ENCODE results near the gene ING5.

GRCh38 chr2:241772063-241772499 is 70.2 kb downstream of the ING5 start:
- TF ChIP-seq POLR2AphosphoS5 (IDR thresholded peaks at IDR 0.05; ENCODE audit: insufficient read depth in 1 of 2, low read depth in 1 of 2) (no peak), POLR2A (IDR thresholded peaks at IDR 0.05) (no peak)
- TF ChIP-seq, protein P1, sequence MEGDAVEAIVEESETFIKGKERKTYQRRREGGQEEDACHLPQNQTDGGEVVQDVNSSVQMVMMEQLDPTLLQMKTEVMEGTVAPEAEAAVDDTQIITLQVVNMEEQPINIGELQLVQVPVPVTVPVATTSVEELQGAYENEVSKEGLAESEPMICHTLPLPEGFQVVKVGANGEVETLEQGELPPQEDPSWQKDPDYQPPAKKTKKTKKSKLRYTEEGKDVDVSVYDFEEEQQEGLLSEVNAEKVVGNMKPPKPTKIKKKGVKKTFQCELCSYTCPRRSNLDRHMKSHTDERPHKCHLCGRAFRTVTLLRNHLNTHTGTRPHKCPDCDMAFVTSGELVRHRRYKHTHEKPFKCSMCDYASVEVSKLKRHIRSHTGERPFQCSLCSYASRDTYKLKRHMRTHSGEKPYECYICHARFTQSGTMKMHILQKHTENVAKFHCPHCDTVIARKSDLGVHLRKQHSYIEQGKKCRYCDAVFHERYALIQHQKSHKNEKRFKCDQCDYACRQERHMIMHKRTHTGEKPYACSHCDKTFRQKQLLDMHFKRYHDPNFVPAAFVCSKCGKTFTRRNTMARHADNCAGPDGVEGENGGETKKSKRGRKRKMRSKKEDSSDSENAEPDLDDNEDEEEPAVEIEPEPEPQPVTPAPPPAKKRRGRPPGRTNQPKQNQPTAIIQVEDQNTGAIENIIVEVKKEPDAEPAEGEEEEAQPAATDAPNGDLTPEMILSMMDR (IDR thresholded peaks at IDR 0.05): no peak

Measured in vagina (tissue), 2 donors.